ENCODE results near the gene NAMPT.

DNA sequence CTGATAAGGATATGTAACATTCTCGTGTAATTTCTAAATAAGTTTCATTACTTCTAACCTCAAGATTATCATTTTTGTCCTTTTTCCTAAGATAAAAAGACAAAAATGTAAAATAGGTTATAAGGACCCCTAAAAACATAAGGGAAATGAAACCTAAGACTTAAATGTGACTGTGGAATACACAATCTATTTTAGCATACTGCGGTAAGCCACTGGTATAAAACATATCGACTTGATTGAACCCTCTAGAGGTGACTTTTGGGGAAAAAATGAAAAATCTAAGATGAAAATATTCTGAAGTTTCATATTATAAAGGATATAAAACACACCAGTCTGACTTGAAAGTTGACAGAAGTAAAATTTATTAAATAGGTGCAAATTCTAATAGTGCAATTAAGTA lies 1.9 kb downstream of the NAMPT start:
- TF ChIP-seq, protein P1, sequence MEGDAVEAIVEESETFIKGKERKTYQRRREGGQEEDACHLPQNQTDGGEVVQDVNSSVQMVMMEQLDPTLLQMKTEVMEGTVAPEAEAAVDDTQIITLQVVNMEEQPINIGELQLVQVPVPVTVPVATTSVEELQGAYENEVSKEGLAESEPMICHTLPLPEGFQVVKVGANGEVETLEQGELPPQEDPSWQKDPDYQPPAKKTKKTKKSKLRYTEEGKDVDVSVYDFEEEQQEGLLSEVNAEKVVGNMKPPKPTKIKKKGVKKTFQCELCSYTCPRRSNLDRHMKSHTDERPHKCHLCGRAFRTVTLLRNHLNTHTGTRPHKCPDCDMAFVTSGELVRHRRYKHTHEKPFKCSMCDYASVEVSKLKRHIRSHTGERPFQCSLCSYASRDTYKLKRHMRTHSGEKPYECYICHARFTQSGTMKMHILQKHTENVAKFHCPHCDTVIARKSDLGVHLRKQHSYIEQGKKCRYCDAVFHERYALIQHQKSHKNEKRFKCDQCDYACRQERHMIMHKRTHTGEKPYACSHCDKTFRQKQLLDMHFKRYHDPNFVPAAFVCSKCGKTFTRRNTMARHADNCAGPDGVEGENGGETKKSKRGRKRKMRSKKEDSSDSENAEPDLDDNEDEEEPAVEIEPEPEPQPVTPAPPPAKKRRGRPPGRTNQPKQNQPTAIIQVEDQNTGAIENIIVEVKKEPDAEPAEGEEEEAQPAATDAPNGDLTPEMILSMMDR (IDR thresholded peaks at IDR 0.05): no peak
- TF ChIP-seq POLR2A (IDR thresholded peaks at IDR 0.05): no peak

Measured in thyroid gland (tissue), 4 donors.